ENCODE measurements around the gene SH3PXD2B. TPM values are rescaled to one million over a fixed set of nuclear protein-coding genes. Genes with fewer than 3 reads are reported as not detected.
A peak's percentile ranks its signal among the peaks of the same experiment; 100 is the strongest.
"Not testable (repeated sequence)": the region's sequence is repeated elsewhere in the genome, so short reads cannot be mapped to it uniquely, and the experiment has no call there.

SH3PXD2B gene
- total RNA-seq, 2 experiments from 2014 or later = 0.60 to 0.95 TPM

GRCh38 chr5:172370648-172371545 lies 83.4 kb downstream of the SH3PXD2B start:
- Mint-ChIP-seq H3K27ac (no peak overlapping the region), H3K4me1 (ENCODE audit: low read depth) (no peaks in the 10 kb centered on the region), H3K27me3 (no peaks in the 10 kb centered on the region), H3K36me3 (ENCODE audit: low read depth) (peaks cover 3% of the 10 kb centered on the region), H3K9me3 (peaks cover 11% of the 10 kb centered on the region), H3K4me3 (no peak overlapping the region)
- DNase-seq = peak in 2 of 14 experiments; percentile 32 to 35
- Histone ChIP-seq H3K36me3 (ENCODE audit: insufficient read depth, low read length) (no peaks in the 10 kb centered on the region), H3K27ac (ENCODE audit: low read depth in 1 of 2, low read length in 2 of 2) (no peak overlapping the region), H3K4me1 (ENCODE audit: insufficient read depth, low read length) (no peaks in the 10 kb centered on the region), H3K9me3 (ENCODE audit: control insufficient read depth in 1 of 2, insufficient read depth in 1 of 2, low read length in 2 of 2) (peaks cover 15 to 23% of the 10 kb centered on the region in 2 experiments), H3K27me3 (ENCODE audit: control insufficient read depth in 1 of 2, insufficient read depth in 2 of 2, low read length in 2 of 2) (no peaks in the 10 kb centered on the region), H3K4me3 (ENCODE audit: low read length) (no peak overlapping the region)
- CTCF ChIA-PET = no interaction called here
- ATAC-seq (ENCODE audit: poor library complexity) = no peak
- POLR2A ChIA-PET = no interaction called here
- peak; percentile 11 for TF ChIP-seq CTCF (IDR thresholded peaks at IDR 0.05)
- intact Hi-C loops (cut with DNase I, micrococcal nuclease) = no loop called here

GRCh38 chr5:172370237-172370640 lies 84.1 kb downstream of the SH3PXD2B start:
- DNase-seq (no peak), ATAC-seq (ENCODE audit: poor library complexity) (no peak)
- no peak overlapping the region for H3K27ac ChIP-seq (ENCODE audit: low read depth in 1 of 2, low read length in 2 of 2)
- Mint-ChIP-seq H3K27me3 (no peaks in the 10 kb centered on the region), H3K27ac (no peak overlapping the region), H3K4me3 (no peak overlapping the region), H3K36me3 (ENCODE audit: low read depth) (peaks cover 3% of the 10 kb centered on the region), H3K9me3 (peaks cover 11% of the 10 kb centered on the region), H3K4me1 (ENCODE audit: low read depth) (no peaks in the 10 kb centered on the region)
- ChIA-PET CTCF (no interaction called here), POLR2A (no interaction called here)
- TF ChIP-seq CTCF (IDR thresholded peaks at IDR 0.05) = no peak
- no peaks in the 10 kb centered on the region for H3K4me1 ChIP-seq (ENCODE audit: insufficient read depth, low read length)
- no peak overlapping the region for H3K4me3 ChIP-seq (ENCODE audit: low read length)
- H3K27me3 ChIP-seq (ENCODE audit: control insufficient read depth in 1 of 2, insufficient read depth in 2 of 2, low read length in 2 of 2) = no peaks in the 10 kb centered on the region
- intact Hi-C loops (cut with DNase I, micrococcal nuclease) = no loop called here
- H3K36me3 ChIP-seq (ENCODE audit: insufficient read depth, low read length) = no peaks in the 10 kb centered on the region
- H3K9me3 ChIP-seq (ENCODE audit: control insufficient read depth in 1 of 2, insufficient read depth in 1 of 2, low read length in 2 of 2) = peaks cover 15 to 23% of the 10 kb centered on the region in 2 experiments

GRCh38 chr5:172368699-172369098 lies 85.6 kb downstream of the SH3PXD2B start:
- H3K27ac ChIP-seq (ENCODE audit: low read depth in 1 of 2, low read length in 2 of 2); ATAC-seq (ENCODE audit: poor library complexity); H3K36me3 Mint-ChIP-seq (ENCODE audit: low read depth); DNase-seq; H3K27ac Mint-ChIP-seq; intact Hi-C loops (cut with DNase I, micrococcal nuclease); H3K4me1 Mint-ChIP-seq (ENCODE audit: low read depth); H3K27me3 Mint-ChIP-seq; H3K4me3 Mint-ChIP-seq; POLR2A ChIA-PET; H3K36me3 ChIP-seq (ENCODE audit: insufficient read depth, low read length); CTCF ChIA-PET; H3K4me1 ChIP-seq (ENCODE audit: insufficient read depth, low read length); H3K27me3 ChIP-seq (ENCODE audit: control insufficient read depth in 1 of 2, insufficient read depth in 2 of 2, low read length in 2 of 2); H3K4me3 ChIP-seq (ENCODE audit: low read length): not testable (repeated sequence)
- peaks cover 15 to 23% of the 10 kb centered on the region in 2 experiments for H3K9me3 ChIP-seq (ENCODE audit: control insufficient read depth in 1 of 2, insufficient read depth in 1 of 2, low read length in 2 of 2)
- H3K9me3 Mint-ChIP-seq = peaks cover 11% of the 10 kb centered on the region

Data from CD4-positive, alpha-beta T cell (primary cell).